ENCODE results near the gene SLC6A7.
A peak's percentile ranks its signal among the peaks of the same experiment; 100 is the strongest.
"Not testable (repeated sequence)": the region's sequence is repeated elsewhere in the genome, so short reads cannot be mapped to it uniquely, and the experiment has no call there.

SLC6A7 gene

GRCh38 chr5:150245111-150245789, 55.4 kb downstream of the SLC6A7 start:
- DNase-seq: peak; percentile 61

- no peak for DNase-seq
Measured at GRCh38 chr5:150245808-150246207, 55.9 kb downstream of the SLC6A7 start.

DNA sequence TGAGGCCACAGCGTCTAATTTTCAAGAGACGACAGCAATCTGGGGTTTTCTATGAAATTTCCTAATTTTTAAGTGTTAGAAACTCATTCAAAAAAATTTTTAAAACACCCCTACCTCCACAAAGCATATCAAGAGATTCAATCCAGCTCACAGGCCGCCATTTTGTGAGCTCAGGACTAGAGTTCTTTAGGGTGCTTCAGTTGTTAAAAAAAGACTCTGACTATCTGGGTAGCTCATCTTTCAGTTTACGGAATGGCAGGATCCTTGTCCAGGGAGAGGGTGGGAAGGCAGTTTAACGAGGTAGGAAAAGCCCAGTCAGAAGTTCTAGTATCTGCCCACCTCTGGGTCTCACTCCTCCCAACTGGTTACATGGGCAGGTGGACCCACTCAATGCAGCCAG, 56.6 kb downstream of the SLC6A7 start:
- no peak for DNase-seq

DNA sequence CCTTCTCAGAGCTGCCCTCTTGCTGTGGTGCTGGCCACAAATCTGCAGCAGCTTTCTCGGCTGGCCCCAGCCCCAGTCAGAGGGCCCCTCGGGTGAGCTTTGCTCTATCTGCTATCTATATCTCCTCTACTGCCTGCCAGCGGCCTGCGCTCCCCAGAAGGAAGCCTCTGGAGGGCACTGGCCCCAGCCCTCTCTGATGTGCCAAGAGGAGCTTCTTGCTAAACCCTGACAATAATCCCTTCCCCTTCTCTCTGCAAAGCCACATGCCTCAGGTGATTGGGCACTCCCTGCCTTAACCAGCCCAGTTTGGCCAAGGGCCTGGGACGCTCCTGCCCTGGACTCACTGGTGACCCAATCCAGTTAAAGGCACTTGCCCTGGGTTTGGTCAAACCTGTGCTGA, 57.0 kb downstream of the SLC6A7 start:
- no peak for DNase-seq

DNA sequence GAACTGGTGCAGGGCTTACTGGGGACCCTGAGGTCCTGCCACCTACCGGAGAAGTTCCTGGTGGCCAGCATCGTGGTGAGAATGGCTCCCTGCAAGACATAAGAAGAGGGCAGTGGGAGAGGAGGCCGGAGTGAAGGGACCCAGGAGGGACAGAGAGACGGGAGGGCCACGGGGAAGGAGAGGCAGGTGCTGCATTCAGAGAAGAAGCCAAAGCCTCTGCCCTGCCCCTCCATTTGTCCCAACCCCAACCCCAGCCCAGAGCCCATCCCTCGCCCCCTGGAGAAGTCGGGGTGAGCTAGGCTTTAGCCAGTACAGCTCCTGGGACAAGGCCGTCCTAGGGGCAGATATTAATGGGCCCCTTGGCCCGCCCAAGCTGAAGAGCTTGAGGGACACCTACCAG, 57.9 kb downstream of the SLC6A7 start:
- no peak for DNase-seq

DNA sequence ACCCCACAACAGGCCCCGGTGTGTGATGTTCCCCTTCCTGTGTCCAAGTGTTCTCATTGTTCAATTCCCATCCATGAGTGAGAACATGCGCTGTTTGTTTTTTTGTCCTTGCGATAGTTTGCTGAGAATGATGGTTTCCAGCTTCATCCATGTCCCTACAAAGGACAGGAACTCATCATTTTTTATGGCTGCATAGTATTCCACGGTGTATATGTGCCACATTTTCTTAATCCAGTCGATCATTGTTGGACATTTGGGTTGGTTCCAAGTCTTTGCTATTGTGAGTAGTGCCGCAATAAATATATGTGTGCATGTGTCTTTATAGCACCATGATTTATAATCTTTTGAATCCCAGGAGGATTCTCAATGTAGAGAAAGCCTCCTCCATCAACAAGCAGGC, 58.6 kb downstream of the SLC6A7 start:
- DNase-seq: not testable (repeated sequence)

DNA sequence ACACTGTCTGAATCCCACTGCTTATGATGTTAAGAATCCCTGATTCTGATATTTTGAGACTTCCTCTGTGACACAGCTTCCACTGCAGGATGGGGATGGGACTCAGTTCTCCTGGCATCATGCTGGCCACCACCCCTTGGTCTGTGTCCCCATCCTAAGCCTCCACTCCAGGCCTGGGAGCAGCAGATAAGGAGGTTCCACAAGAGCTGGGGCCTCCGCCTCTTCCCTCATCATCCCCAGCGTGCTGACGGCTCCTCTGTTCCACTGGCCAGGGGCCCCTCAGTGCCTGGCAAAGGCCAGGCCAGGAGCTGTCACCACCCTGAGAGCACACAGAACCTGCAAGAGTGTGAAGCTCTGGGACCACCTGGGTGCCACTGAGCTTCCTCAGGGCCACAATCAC, 59.1 kb downstream of the SLC6A7 start:
- DNase-seq: no peak

DNA sequence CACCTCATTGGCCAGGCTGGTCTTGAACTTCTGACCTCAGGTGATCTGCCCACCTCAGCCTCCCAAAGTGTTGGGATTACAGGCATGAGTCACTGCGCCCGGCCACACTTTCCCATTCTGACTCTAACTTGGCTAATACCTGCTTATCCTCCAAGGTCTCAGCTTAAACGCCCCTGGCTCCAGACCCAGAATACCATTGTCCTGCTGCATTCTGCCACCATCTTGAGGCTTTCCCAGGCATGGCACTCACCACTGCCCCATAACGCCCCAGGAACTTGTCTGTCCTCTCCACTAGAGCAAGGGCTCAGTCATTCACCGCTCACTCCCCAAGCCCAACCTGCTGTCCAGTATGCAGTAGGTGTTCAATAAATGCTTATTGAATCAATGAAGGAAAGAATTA, 59.9 kb downstream of the SLC6A7 start:
- no peak for DNase-seq

GRCh38 chr5:150251504-150251903, 61.6 kb downstream of the SLC6A7 start:
- DNase-seq: no peak

GRCh38 chr5:150252489-150252888, 62.6 kb downstream of the SLC6A7 start:
- no peak for DNase-seq

- no peak for DNase-seq
Measured at GRCh38 chr5:150253416-150254208, 63.8 kb downstream of the SLC6A7 start.

GRCh38 chr5:150254363-150254762, 64.5 kb downstream of the SLC6A7 start:
- DNase-seq: no peak

DNA sequence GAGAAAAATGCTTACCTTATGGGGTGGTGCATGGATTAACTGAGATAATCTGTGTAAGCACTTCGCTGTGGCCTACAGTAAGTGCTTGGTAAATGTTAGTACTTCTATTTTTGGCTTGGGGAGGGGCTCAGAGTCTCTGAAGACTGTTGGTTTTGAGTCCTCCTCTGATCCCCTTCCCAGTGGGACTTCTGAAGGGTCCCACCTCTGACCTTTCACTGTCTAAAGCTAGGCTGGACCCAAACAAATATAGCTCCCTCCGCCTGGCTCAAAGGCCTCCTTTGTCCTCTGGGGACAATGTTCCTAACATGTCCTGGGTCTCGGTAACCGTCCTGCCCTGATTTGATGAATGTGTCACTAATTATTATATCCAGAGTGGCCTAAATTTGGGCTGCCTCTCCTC, 64.9 kb downstream of the SLC6A7 start:
- no peak for DNase-seq

- DNase-seq: no peak
Measured at GRCh38 chr5:150255659-150256409, 66.0 kb downstream of the SLC6A7 start.

GRCh38 chr5:150256410-150257064, 66.7 kb downstream of the SLC6A7 start:
- DNase-seq: no peak

DNA sequence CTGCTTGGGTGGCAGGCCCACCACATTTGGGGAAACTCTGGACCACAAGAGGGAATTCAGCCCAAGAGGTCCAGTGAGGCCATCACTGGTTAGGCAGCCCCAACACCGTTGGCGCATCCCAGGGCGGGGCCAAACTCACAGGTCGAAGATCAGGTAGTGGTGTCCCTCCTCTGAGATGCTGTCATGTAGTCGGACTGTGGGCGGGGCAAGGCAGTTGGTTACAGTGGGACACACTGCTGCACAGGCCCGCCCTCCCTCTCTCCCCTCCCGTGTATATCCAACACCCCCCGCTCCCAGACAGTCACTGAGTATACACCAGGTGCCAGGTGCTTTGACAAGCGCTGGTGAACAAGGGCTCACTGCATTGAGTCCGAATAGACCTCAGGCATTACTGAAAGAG, 67.6 kb downstream of the SLC6A7 start:
- no peak for DNase-seq

GRCh38 chr5:150258130-150258529, 68.3 kb downstream of the SLC6A7 start:
- DNase-seq: peak; percentile 61

Measured in right forelimb (tissue), 1 donor.